Effector memory CD8-positive, alpha-beta T cell (primary cell): ENCODE data around the gene GPC3.

Experiments used
- ATAC-seq: fragments of 150-1000 bp; cut with Tn5 transposase; replicated peaks from 2 replicates; pipeline ENCODE4 v1.10.0; 2021; ENCODE audit warnings: mild to moderate bottlenecking, moderate library complexity
- DNase-seq, 3 experiments: peaks; one replicate each; pipeline ENCODE4 v3.0.0; 2021
- H3K27ac Mint-ChIP-seq, 2 donors: one replicate each; pipeline ENCODE4 v1.8.0; 2022; ENCODE audit warnings: mild to moderate bottlenecking in 2 of 2, mixed read lengths in 2 of 2, moderate library complexity in 2 of 2
- H3K27me3 Mint-ChIP-seq, 2 donors: one replicate each; pipeline ENCODE4 v1.8.0; 2022; ENCODE audit warnings: mixed read lengths in 2 of 2
- H3K36me3 Mint-ChIP-seq: one replicate; pipeline ENCODE4 v1.8.0; 2022; ENCODE audit warnings: mild to moderate bottlenecking, moderate library complexity, mixed read lengths; ENCODE audit not compliant: insufficient read depth
- H3K4me1 Mint-ChIP-seq, 2 donors: one replicate each; pipeline ENCODE4 v1.8.0; 2022; ENCODE audit warnings: low read depth in 2 of 2, mixed read lengths in 2 of 2
- H3K4me3 Mint-ChIP-seq, 2 donors: one replicate each; pipeline ENCODE4 v1.8.0; 2022; ENCODE audit warnings: mild to moderate bottlenecking in 2 of 2, mixed read lengths in 2 of 2, moderate library complexity in 2 of 2
- H3K9me3 Mint-ChIP-seq, 2 donors: one replicate each; pipeline ENCODE4 v1.8.0; 2022; ENCODE audit warnings: mixed read lengths in 2 of 2

GPC3 gene

DNA sequence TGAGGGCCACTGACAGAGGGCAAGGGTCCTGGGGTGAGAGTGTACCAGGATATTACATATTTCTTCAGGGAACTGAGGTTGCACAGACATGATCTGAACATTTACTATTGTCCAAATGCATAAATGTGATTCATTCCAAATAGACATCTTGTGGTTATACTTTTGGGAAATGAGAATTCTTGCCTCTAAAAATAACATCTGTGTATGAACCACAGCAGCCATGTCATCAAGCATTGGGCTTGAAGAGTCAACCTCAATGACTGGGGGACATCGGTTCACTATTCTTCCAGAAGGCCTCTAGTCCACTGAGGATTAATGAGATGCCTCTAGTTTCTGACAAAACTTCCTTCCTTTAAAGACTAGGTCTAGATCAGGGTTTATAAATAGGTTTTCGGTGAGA, 377.0 kb downstream of the GPC3 start:
- DNase-seq (no peak), ATAC-seq (no peak)
- H3K36me3 Mint-ChIP-seq, result no peaks in the 10 kb centered on the region
- H3K4me1 Mint-ChIP-seq, result no peaks in the 10 kb centered on the region
- H3K4me3 Mint-ChIP-seq, result no peak overlapping the region
- H3K27ac Mint-ChIP-seq, result no peak overlapping the region
- H3K27me3 Mint-ChIP-seq, result no peaks in the 10 kb centered on the region
- H3K9me3 Mint-ChIP-seq, result no peaks in the 10 kb centered on the region

DNA sequence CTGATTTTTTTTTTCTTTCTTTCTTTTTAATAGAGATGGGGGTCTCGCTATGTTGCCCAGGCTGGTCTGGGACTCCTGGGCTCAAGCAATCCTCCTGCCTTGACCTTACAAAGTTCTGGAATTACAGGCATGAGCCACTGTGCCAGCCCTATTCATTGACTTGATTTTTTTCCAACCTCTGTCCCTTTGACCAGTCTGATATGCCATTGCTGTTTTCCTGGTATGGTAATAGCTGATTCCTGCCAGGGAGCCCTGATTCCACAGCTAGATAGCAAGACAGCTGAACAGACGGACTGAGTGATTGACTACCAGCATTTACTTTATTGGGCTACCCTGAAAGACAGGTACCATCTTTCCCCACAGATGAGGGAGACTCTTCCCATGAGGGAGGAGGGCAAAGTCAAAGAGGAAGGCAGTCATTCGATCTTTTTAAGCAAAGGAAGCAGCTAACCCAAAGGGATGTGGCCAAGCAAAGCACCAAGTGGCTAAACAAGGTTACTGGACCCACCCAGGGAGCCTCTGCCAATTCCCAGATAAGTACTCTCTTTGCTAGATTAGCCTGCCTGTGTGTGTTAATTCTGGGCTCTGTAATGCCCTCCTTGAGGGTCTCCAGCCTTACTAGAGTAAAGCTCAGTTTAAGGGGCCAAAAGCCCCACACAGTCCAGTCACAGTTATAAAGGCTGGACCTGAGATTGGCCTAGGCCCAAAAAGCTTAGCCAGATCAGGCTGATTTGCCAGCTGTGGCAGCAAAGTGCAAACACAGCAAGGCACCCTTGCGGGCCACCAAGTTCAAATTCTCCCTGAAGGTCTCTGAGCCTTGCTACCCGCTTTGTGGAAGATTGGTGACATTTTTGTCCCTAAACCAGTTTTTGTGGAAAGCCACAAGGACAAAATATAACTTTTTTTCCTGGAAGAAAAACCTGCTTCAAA, 377.7 kb downstream of the GPC3 start:
- H3K27ac Mint-ChIP-seq, result no peak overlapping the region
- H3K27me3 Mint-ChIP-seq, result no peaks in the 10 kb centered on the region
- DNase-seq (no peak), ATAC-seq (no peak)
- H3K9me3 Mint-ChIP-seq, result no peaks in the 10 kb centered on the region
- no peaks in the 10 kb centered on the region for H3K36me3 Mint-ChIP-seq
- H3K4me1 Mint-ChIP-seq, result no peaks in the 10 kb centered on the region
- no peak overlapping the region for H3K4me3 Mint-ChIP-seq

DNA sequence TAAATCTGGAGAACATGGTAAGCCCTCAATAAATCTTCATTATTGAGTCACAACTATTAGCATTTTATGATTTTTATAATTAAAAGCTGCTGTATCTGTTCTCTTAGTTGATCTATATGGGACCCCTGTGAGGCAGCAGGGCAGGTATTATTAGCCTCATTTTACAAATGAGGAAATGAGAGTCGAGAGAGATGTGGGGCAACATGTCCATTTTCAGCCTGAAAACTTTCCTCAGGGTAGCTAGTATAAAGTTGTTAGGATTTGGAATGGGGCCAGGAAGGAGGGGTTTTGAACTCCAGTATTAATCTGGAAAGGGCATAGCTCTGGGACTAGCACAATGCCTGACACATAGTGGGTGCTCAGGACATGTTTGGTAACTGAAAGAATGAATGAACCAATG, 378.4 kb downstream of the GPC3 start:
- Mint-ChIP-seq H3K27ac (no peak overlapping the region), H3K27me3 (peaks cover 0 to 3% of the 10 kb centered on the region in 2 donors), H3K9me3 (no peaks in the 10 kb centered on the region), H3K4me3 (no peak overlapping the region), H3K4me1 (no peaks in the 10 kb centered on the region), H3K36me3 (no peaks in the 10 kb centered on the region)
- no peak for ATAC-seq
- no peak for DNase-seq

DNA sequence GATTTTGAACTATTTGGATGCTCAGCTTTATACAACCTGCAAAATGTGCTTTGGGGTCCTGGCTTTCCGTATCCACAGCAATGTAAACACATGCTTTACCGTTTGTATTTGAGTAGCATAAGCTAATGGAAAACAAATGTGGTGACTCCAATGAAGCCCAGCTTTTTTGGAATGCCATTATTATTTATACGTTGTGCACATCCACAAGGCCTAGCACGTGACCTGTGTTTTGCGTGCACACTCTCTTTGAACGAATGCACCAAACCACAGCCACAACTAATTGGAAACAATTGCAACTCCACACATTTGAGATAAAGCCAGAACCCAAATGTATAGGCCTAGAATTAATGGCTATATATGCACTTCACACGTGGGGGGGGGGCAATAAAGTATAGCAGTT, 380.6 kb downstream of the GPC3 start:
- no peaks in the 10 kb centered on the region for H3K36me3 Mint-ChIP-seq
- ATAC-seq, result no peak
- H3K4me3 Mint-ChIP-seq, result no peak overlapping the region
- H3K27me3 Mint-ChIP-seq, result peaks cover 0 to 7% of the 10 kb centered on the region in 2 donors
- H3K9me3 Mint-ChIP-seq, result no peaks in the 10 kb centered on the region
- H3K4me1 Mint-ChIP-seq, result no peaks in the 10 kb centered on the region
- DNase-seq, result no peak
- no peak overlapping the region for H3K27ac Mint-ChIP-seq

DNA sequence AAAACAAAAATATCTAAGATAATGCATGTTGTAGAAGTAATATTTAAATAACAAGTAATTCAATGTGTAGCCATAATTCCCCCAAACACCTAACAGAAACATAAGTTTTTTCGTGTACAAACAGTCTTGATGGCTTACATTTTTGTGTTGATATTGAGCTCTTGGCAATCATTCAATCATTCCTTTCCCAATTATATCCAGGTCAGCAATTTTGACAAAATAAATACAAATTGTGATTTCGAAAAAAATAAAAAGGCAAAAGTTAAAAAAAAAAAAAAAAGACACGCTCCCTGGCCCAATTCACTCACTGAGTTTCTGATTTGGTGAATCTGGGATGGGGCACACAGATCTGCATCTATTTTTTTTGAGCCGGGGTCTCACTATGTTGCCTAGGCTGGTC, 382.5 kb downstream of the GPC3 start:
- no peak for ATAC-seq
- Mint-ChIP-seq H3K4me3 (no peak overlapping the region), H3K4me1 (no peaks in the 10 kb centered on the region), H3K36me3 (no peaks in the 10 kb centered on the region), H3K27ac (no peak overlapping the region), H3K27me3 (peaks cover 0 to 7% of the 10 kb centered on the region in 2 donors), H3K9me3 (no peaks in the 10 kb centered on the region)
- DNase-seq, result no peak

DNA sequence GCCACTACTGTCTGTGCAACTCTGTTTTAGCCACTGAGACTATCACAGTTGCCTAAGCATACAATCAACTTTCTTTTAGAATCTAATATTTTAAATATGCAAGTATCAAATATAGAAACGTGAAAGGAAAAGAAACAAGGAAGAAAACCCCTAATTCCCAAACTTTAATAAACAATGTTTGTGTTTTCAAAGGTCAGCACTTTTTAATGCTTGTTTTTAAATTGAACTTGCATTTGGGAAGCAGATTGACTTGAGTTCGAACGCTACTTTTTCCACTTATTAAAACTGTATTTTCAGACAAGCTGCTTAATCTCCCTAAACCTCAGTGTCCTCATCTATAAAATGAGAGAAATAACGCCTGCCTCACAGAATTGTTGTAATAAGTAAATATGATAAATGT, 384.3 kb downstream of the GPC3 start:
- no peak overlapping the region for H3K4me3 Mint-ChIP-seq

DNA sequence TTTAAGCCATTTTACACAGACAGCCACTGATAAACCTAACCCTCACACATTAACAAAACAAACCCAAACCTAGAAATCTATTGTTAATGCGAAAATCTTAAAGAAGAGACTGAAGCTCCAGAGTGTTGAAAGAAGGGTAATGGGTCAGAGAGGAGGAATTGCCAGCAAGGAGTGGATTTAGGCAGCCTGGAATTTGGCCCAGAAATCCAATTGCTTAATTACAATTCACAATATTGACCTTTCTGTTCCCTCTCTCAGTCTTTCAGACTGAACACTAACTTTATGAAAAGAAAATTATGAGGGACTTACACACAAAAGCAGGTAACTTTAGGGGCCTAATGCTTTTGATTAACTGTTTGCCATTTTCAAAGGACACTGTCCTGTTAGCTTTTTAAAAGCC, 384.9 kb downstream of the GPC3 start:
- ATAC-seq (no peak), DNase-seq (no peak)
- peaks cover 0 to 7% of the 10 kb centered on the region in 2 donors for H3K27me3 Mint-ChIP-seq
- H3K9me3 Mint-ChIP-seq, result no peaks in the 10 kb centered on the region
- no peak overlapping the region for H3K27ac Mint-ChIP-seq
- H3K36me3 Mint-ChIP-seq, result no peaks in the 10 kb centered on the region
- H3K4me1 Mint-ChIP-seq, result no peaks in the 10 kb centered on the region
- H3K4me3 Mint-ChIP-seq, result no peak overlapping the region

More for the DNA sequence above, 384.3 kb downstream of the GPC3 start:
- H3K36me3 Mint-ChIP-seq, result no peaks in the 10 kb centered on the region
- no peaks in the 10 kb centered on the region for H3K4me1 Mint-ChIP-seq
- DNase-seq (no peak), ATAC-seq (no peak)
- no peak overlapping the region for H3K27ac Mint-ChIP-seq
- H3K27me3 Mint-ChIP-seq, result peaks cover 0 to 7% of the 10 kb centered on the region in 2 donors
- H3K9me3 Mint-ChIP-seq, result no peaks in the 10 kb centered on the region

DNA sequence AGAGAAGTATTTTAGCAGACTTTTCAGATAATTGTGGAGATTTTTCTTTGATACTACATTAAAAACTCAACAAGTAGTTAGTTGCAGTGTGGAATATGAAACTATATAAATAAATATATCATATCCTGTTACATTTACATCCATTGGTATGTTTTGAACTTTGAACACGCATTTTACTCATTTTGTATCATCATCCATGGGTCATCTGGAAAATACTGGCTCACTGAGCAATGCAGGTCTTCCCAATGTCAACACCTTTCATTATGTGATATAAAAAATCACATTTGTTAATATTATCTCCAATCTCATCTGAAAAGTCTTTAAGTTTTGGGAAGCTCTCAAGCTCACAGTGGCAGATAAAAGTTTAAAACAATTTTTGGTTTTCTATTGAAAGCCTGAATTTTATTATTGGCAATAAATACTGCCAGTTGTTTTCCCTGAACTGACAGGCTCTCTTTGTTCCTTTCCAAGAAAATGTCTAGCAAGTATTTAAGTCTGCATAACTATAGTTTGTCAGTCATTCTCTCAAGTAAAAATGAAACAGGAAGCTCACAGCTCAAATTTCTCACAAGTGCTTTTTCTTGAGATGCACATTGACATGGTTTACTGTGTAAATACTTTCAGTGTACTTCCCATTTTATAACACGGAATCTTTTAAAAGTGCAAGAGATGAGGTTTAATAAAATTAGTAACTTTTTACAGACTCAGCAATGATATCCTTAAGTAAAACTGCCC, 386.6 kb downstream of the GPC3 start:
- no peak for ATAC-seq
- Mint-ChIP-seq H3K4me1 (no peaks in the 10 kb centered on the region), H3K4me3 (no peak overlapping the region), H3K27me3 (peaks cover 0 to 7% of the 10 kb centered on the region in 2 donors), H3K36me3 (no peaks in the 10 kb centered on the region), H3K27ac (no peak overlapping the region), H3K9me3 (no peaks in the 10 kb centered on the region)
- DNase-seq, result no peak

DNA sequence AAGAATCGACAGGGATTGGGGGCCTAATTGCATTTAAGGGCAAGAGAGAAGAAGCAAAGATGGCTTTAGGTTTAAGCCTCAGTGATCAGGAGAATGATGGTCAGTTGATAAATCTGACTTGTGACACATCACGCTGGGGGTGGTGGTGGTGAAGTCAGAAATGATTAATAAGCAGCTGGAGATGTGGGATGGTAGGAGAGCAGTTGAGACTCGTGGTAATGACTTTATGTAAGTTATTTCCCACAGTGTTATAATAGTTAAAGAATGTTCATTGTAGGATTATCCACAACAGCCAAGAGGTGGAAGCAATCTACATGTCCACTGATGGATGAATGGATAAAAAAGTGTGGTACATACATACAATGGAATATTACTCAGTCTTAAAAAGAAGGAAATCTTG, 391.2 kb downstream of the GPC3 start:
- Mint-ChIP-seq H3K27ac (no peak overlapping the region), H3K27me3 (no peaks in the 10 kb centered on the region), H3K4me3 (no peak overlapping the region), H3K36me3 (no peaks in the 10 kb centered on the region), H3K9me3 (no peaks in the 10 kb centered on the region), H3K4me1 (no peaks in the 10 kb centered on the region)
- no peak for ATAC-seq
- DNase-seq, result no peak

DNA sequence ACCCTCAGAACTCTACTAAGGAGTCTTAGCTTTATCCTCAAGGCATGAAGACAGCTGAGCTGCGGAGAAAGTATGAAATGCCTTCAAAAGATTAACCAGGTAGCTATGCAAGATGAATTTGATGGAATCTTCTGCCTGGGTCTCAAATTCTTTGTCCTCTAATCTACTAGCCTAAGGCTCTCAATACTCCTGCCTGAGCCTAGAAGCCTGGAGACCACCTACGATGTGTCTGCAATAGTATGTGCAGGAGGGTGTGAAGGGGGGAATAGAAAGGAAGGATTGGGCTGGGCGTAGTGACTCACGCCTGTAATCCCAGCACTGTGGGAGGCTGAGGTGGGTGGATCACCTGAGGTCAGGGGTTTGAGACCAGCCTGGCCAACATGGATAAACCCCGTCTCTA, 391.9 kb downstream of the GPC3 start:
- Mint-ChIP-seq H3K36me3 (no peaks in the 10 kb centered on the region), H3K4me3 (no peak overlapping the region), H3K27me3 (no peaks in the 10 kb centered on the region), H3K4me1 (no peaks in the 10 kb centered on the region), H3K27ac (no peak overlapping the region), H3K9me3 (no peaks in the 10 kb centered on the region)
- DNase-seq (no peak), ATAC-seq (no peak)

DNA sequence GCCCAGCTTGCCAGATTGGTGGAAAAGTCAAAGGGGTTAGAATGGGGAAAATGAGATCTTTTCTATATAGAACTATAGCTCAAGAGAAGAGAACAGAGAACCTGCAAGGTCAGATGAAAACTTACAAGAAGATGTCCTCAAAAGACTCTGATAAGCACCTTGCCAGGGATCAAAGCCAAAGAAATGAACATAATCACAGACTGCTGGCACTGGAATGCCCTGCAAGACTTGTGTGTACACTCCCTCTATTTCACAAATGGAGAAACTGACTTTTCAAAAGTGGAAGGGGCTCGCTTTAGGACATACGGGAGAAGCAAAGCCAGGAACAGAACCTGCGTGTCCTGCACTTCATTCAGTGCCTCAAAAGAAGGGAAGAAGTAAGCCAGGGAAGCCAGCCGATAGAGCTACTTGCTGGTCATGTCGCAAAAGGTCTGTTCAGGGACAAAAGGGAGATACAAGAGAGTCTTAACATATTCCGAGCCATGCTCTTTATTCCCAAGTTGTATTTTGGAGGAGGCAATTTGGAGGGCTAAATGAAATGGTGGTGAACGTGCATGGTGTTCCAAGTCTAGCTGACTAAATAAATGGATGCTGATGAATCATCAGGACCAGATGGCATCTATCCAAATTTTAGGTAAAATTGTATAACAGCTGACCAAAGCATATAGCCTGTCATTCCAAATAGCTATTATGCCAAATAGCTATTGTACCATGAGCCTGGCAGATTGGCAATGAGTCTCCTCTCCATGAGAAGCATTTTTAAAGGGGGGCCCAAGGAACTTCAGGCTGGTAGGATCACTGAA, 394.5 kb downstream of the GPC3 start:
- no peaks in the 10 kb centered on the region for H3K36me3 Mint-ChIP-seq
- no peak overlapping the region for H3K27ac Mint-ChIP-seq
- H3K4me1 Mint-ChIP-seq, result no peaks in the 10 kb centered on the region
- DNase-seq, result no peak
- H3K27me3 Mint-ChIP-seq, result no peaks in the 10 kb centered on the region
- no peaks in the 10 kb centered on the region for H3K9me3 Mint-ChIP-seq
- H3K4me3 Mint-ChIP-seq, result no peak overlapping the region
- no peak for ATAC-seq

DNA sequence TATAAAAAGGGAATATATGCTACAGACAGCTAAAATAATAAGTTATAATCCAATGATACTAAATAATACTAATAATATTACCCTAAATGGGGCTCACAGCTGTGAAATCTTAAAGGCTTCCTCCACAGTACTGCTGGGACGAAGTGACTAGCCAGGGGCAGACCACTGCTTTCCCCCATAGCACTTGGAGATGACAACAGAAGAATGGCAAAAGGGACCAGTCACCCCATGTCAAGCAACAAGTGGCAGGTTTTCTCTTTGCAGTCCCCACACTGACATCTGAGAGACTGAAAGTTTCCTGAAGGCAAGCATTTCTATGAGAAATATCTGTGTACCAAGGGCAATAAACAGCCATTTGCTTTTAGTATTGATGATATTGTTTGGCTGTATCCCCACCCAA, 396.6 kb downstream of the GPC3 start:
- Mint-ChIP-seq H3K27ac (no peak overlapping the region), H3K36me3 (no peaks in the 10 kb centered on the region), H3K9me3 (no peaks in the 10 kb centered on the region), H3K4me1 (no peaks in the 10 kb centered on the region), H3K27me3 (no peaks in the 10 kb centered on the region), H3K4me3 (no peak overlapping the region)
- DNase-seq, result no peak
- ATAC-seq, result no peak

DNA sequence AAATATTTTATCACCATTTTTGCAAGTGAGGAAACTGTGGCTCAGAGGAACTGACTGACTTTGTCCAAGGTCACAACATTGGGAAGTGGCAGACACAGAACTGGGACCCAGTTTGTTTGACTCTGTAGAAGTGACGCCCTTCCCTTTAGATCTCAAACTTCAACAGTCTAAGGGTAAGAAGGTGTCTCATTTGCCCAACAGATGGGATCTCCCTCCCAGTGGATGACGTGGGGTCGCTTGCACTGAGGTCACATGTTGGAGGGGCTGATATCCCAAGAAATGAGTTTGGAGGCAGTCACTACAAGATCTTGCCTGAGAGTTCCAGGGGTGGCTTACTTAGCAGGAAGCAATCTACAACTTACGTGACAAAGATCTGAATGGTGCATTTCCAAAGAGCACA, 397.6 kb downstream of the GPC3 start:
- Mint-ChIP-seq H3K4me1 (no peaks in the 10 kb centered on the region), H3K27ac (no peak overlapping the region)
- no peak for ATAC-seq

More for the DNA sequence above, 397.6 kb downstream of the GPC3 start:
- Mint-ChIP-seq H3K4me3 (no peak overlapping the region), H3K27me3 (no peaks in the 10 kb centered on the region), H3K36me3 (no peaks in the 10 kb centered on the region), H3K9me3 (no peaks in the 10 kb centered on the region)
- no peak for DNase-seq
